SK-N-SH (cell line): ENCODE results near the gene RDH14. TPM values are rescaled to one million over a fixed set of nuclear protein-coding genes. Genes with fewer than 3 reads are reported as not detected.

Experiments
- CTCF ChIA-PET: fragments of 300-600, 350-600 bp; formaldehyde crosslinking; extraction: SDS; loops from one replicate; lab custom pipeline; 2021; lab: Yijun Ruan, JAX
- POLR2A ChIA-PET: fragments of 350-600 bp; sonication (Branson Sonifier 250); formaldehyde crosslinking; extraction: SDS; loops from one replicate; lab custom pipeline; 2020; ENCODE audit warnings: antibody characterized with exemption, inconsistent platforms; lab: Yijun Ruan, JAX
- DNase-seq: peaks from one replicate; pipeline ENCODE4 v3.0.0; 2012
- H2AFZ ChIP-seq: fragments of 200-600 bp; sonication (generic); 2 replicates; pipeline ENCODE4 v1.8.1; 2016; ENCODE audit warnings: antibody characterized with exemption, mild to moderate bottlenecking, low read depth
- H3F3A ChIP-seq: fragments of 200-600 bp; sonication (generic); replicated peaks from 2 replicates; pipeline ENCODE3; 2016; ENCODE audit warnings: antibody characterized with exemption, mild to moderate bottlenecking; ENCODE audit not compliant: insufficient read depth
- H3K27ac ChIP-seq, 2 experiments: fragments of 200-500 bp in 1 of 2; fragments of 200-600 bp in 1 of 2; sonication (Bioruptor generic) in 1 of 2; sonication (generic), shearing (Covaris generic) in 1 of 2; 2 replicates each; pipeline versions ENCODE4 v1.5.1 to v1.6.1; 2014 to 2016; ENCODE audit warnings: low read depth in 2 of 2, inconsistent platforms in 1 of 2, low read length in 1 of 2, mild to moderate bottlenecking in 1 of 2, mixed read lengths in 1 of 2
- H3K27me3 ChIP-seq: fragments of 200-600 bp; sonication (generic), shearing (Covaris generic); 2 replicates; pipeline ENCODE4 v1.6.1; 2016; ENCODE audit warnings: mixed run types; ENCODE audit not compliant: insufficient read depth
- H3K36me3 ChIP-seq, 2 experiments: fragments of 200-500 bp in 1 of 2; fragments of 200-600 bp in 1 of 2; sonication (Bioruptor generic) in 1 of 2; sonication (generic) in 1 of 2; replicated peaks in 1 of 2; 2 replicates each; pipeline versions ENCODE3 to v1.5.1; 2014 to 2016; ENCODE audit warnings: low read length in 1 of 2, mild to moderate bottlenecking in 1 of 2; ENCODE audit not compliant: insufficient read depth in 2 of 2, control insufficient read depth in 1 of 2
- H3K4me1 ChIP-seq, 2 experiments: fragments of 200-500 bp in 1 of 2; fragments of 200-600 bp in 1 of 2; sonication (Bioruptor generic) in 1 of 2; sonication (generic), shearing (Covaris generic) in 1 of 2; 2 replicates each; pipeline versions ENCODE4 v1.5.1 to v1.6.1; 2014 to 2016; ENCODE audit warnings: low read depth in 1 of 2, low read length in 1 of 2, mixed run types in 1 of 2; ENCODE audit not compliant: insufficient read depth in 2 of 2, control insufficient read depth in 1 of 2
- H3K4me2 ChIP-seq: fragments of 200-600 bp; sonication (generic), shearing (Covaris generic); 2 replicates; pipeline ENCODE4 v1.6.1; 2017; ENCODE audit warnings: mixed run types
- H3K4me3 ChIP-seq, 2 experiments: fragments of 200-500 bp in 1 of 2; fragments of 200-600 bp in 1 of 2; sonication (Bioruptor generic) in 1 of 2; sonication (generic), shearing (Covaris generic) in 1 of 2; 2 replicates each; pipeline versions ENCODE4 v1.5.1 to v1.8.1; 2014 to 2016; ENCODE audit warnings: low read depth in 2 of 2, inconsistent platforms in 1 of 2, low read length in 1 of 2, mild to moderate bottlenecking in 1 of 2, mixed read lengths in 1 of 2, moderate library complexity in 1 of 2
- H3K79me2 ChIP-seq: fragments of 200-600 bp; sonication (generic); 2 replicates; pipeline ENCODE4 v1.8.1; 2017; ENCODE audit warnings: mild to moderate bottlenecking; ENCODE audit not compliant: insufficient read depth
- H3K9ac ChIP-seq: fragments of 200-600 bp; sonication (generic); 2 replicates; pipeline ENCODE4 v1.6.1; 2017; ENCODE audit warnings: mixed run types
- H3K9me2 ChIP-seq: fragments of 200-600 bp; sonication (generic); 2 replicates; pipeline ENCODE4 v1.6.1; 2017; ENCODE audit warnings: mixed run types
- H3K9me3 ChIP-seq: fragments of 200-600 bp; sonication (generic); 2 replicates; pipeline ENCODE4 v1.6.1; 2017; ENCODE audit warnings: mixed run types, mild to moderate bottlenecking, moderate library complexity
- H4K20me1 ChIP-seq: fragments of 200-600 bp; sonication (generic); 2 replicates; pipeline ENCODE4 v1.6.1; 2017; ENCODE audit warnings: mild to moderate bottlenecking, mixed run types; ENCODE audit not compliant: insufficient read depth
- CHD2 ChIP-seq: fragments of 150-350 bp; IDR thresholded peaks from 2 replicates; pipeline ENCODE4 v1.6.1; 2018; ENCODE audit warnings: low read length; ENCODE audit not compliant: partially characterized antibody
- ELF1 ChIP-seq: IDR thresholded peaks from 2 replicates; pipeline ENCODE4 v1.4.0; 2012
- EP300 ChIP-seq, 2 experiments: IDR thresholded peaks; 2 replicates each; pipeline versions ENCODE4 v1.4.0 to v1.6.1; 2012; ENCODE audit warnings: borderline replicate concordance in 1 of 2, low read depth in 1 of 2, low read length in 1 of 2
- EZH2phosphoT487 ChIP-seq: fragments of 200-600 bp; sonication (generic); IDR thresholded peaks from 2 replicates; pipeline ENCODE4 v1.6.1; 2017; ENCODE audit warnings: low read depth, mixed run types, mild to moderate bottlenecking, antibody characterized with exemption, moderate library complexity, borderline replicate concordance
- FOSL2 ChIP-seq: IDR thresholded peaks from 2 replicates; pipeline ENCODE4 v1.4.0; 2012; ENCODE audit warnings: low read depth, mild to moderate bottlenecking, moderate library complexity, borderline replicate concordance
- FOXJ3 ChIP-seq: sonication (generic); formaldehyde crosslinking; IDR thresholded peaks from 2 replicates; pipeline ENCODE4 v1.5.1; 2020; ENCODE audit warnings: mild to moderate bottlenecking, missing genetic modification reagents
- FOXM1 ChIP-seq: IDR thresholded peaks from 2 replicates; pipeline ENCODE4 v1.4.0; 2012; ENCODE audit warnings: low read depth, mild to moderate bottlenecking
- GATA2 ChIP-seq: sonication (generic); formaldehyde crosslinking; IDR thresholded peaks from 2 replicates; pipeline ENCODE4 v1.5.0; 2020; ENCODE audit warnings: mild to moderate bottlenecking, missing genetic modification reagents
- MXI1 ChIP-seq: IDR thresholded peaks from 2 replicates; pipeline ENCODE4 v1.6.1; 2012; ENCODE audit warnings: mild to moderate bottlenecking, low read depth, low read length, improper control_type of control experiment
- NFIC ChIP-seq: IDR thresholded peaks from 2 replicates; pipeline ENCODE4 v1.4.0; 2012; ENCODE audit warnings: borderline replicate concordance
- NRF1 ChIP-seq: IDR thresholded peaks from 2 replicates; pipeline ENCODE4 v1.6.1; 2012; ENCODE audit warnings: low read depth, mild to moderate bottlenecking, low read length
- POLR2AphosphoS5 ChIP-seq: IDR thresholded peaks from 2 replicates; pipeline ENCODE4 v1.6.1; 2012; ENCODE audit warnings: low read depth, low read length
- RAD21 ChIP-seq: IDR thresholded peaks from 2 replicates; pipeline ENCODE4 v1.6.1; 2012; ENCODE audit warnings: mild to moderate bottlenecking, low read length
- RFX5 ChIP-seq: IDR thresholded peaks from 2 replicates; pipeline ENCODE4 v1.6.1; 2012; ENCODE audit warnings: mild to moderate bottlenecking, improper control_type of control experiment, low read length
- SMC3 ChIP-seq: IDR thresholded peaks from 2 replicates; pipeline ENCODE4 v1.6.1; 2012; ENCODE audit warnings: low read depth, low read length, improper control_type of control experiment
- TAF1 ChIP-seq: IDR thresholded peaks from 2 replicates; pipeline ENCODE4 v1.6.1; 2012; ENCODE audit warnings: low read depth, mild to moderate bottlenecking, low read length, moderate library complexity, borderline replicate concordance
- TCF12 ChIP-seq: IDR thresholded peaks from 2 replicates; pipeline ENCODE4 v1.4.0; 2012
- TEAD4 ChIP-seq: IDR thresholded peaks from 2 replicates; pipeline ENCODE4 v1.4.0; 2012; ENCODE audit warnings: mild to moderate bottlenecking, borderline replicate concordance; ENCODE audit not compliant: insufficient read depth
- YY1 ChIP-seq: IDR thresholded peaks from 2 replicates; pipeline ENCODE4 v1.4.0; 2012; ENCODE audit warnings: low read depth, mild to moderate bottlenecking
- WGBS: methylation state at CpG from one replicate; pipeline ENCODE4 v1.1.6; 2017; ENCODE audit warnings: low lambda C conversion rate; 5-methylcytosine and 5-hydroxymethylcytosine counted together
- polyA plus RNA-seq, 3 experiments: library from polyadenylated mRNA; depleted of rRNA; stranded (reverse); fragments of >200 nt; gene quantifications; 2 replicates each; pipeline ENCODE4 v1.2.3, GENCODE V29; 2012
- TF ChIP-seq, protein P1 (sequence below): fragments of 150-350 bp; IDR thresholded peaks from 2 replicates; pipeline ENCODE4 v1.6.1; 2016; ENCODE audit warnings: mild to moderate bottlenecking, low read depth, low read length
- TF ChIP-seq, protein P2 (sequence below): fragments of 150-350 bp; IDR thresholded peaks from 2 replicates; pipeline ENCODE4 v1.6.1; 2017; ENCODE audit warnings: antibody characterized with exemption, low read length, low read depth, borderline replicate concordance
- TF ChIP-seq, protein P3 (sequence below): IDR thresholded peaks from 2 replicates; pipeline ENCODE4 v1.4.0; 2012; ENCODE audit warnings: low read depth, borderline replicate concordance
- TF ChIP-seq, protein P4 (sequence below): IDR thresholded peaks from 2 replicates; pipeline ENCODE4 v1.4.0; 2012; ENCODE audit warnings: low read depth

Gene RDH14
- polyA plus RNA-seq, 1 of the 3 experiments (the other 2 are of a cell fraction), result 20.2 TPM

DNA sequence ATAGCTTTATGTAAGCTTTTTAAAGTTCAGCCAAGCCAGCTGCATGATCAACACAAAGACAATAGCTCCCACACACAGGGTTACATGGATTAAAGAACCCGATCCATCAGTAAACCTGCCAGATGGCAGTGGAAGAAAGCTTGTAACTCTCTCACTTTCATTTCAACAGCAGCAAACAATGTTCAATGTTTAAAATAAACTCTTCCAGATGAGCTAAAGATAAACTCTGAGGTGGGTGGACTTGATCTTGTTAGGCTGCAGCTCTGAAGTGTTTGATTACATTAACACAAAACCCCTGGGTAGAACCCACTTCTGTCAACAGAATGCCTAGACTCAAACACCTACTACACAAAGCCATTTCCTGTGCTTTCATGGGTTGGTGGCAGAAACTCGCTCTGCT is 13.9 kb downstream of the RDH14 start:
- DNase-seq, result no peak
- POLR2A ChIA-PET, result no interaction called here
- WGBS, result 91% methylated on average over 2 of the region's 2 CpGs

DNA sequence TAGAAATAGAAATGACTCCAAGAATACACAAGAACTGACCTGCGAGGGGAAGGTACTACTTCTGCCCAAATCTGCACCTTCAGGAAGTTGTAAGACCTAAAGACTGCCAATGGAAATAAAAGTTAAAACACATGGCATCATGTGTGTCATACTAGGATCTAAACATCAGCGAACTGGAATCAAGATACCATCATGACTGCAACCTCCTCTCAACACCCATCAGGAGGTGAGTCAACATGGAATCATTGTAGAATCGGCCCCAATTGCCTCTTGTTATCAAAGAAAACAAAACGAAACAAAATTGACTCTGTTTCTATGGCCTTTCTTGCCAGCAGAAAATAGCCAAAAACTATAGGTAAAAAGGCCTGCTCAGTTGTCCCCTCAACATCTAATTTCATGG is 15.1 kb downstream of the RDH14 start:
- Histone ChIP-seq H3K4me1 (peaks cover 0 to 29% of the 10 kb centered on the region in 2 experiments; a peak in 3 of 4 replicates), H3K9me3 (no peaks in the 10 kb centered on the region), H3K4me2 (0 out of 2 replicates have a peak overlapping the region, but pooled peaks have one; percentile 16), H3F3A (peaks cover 23% of the 10 kb centered on the region), H3K9me2 (no peaks in the 10 kb centered on the region), H3K4me3 (no peak overlapping the region), H3K79me2 (0 out of 2 replicates have a peak, but pooled peaks cover under 1% of the 10 kb centered on the region), H3K27ac (peak overlapping the region in 1 of 2 experiments; percentile 64; a peak in 2 of 4 replicates), H4K20me1 (no peaks in the 10 kb centered on the region), H2AFZ (no peak overlapping the region; the same call in 1 of the 2 replicates), H3K36me3 (peaks cover 0 to 3% of the 10 kb centered on the region in 2 experiments), H3K9ac (0 out of 2 replicates have a peak overlapping the region, but pooled peaks have one; percentile 10), H3K27me3 (no peaks in the 10 kb centered on the region)
- no peak for DNase-seq
- 27% methylated on average over 4 of the region's 4 CpGs for WGBS
- ChIA-PET POLR2A (no interaction called here), CTCF (interaction anchor here (1.1 to 1.7 kb wide), 3 partner anchors 9 to 25 kb away, joined by 4 to 12 read pairs (median 5); no protein-coding TSS in a partner anchor)
- TF ChIP-seq GATA2 (CRISPR knock-in tag) (no peak), POLR2AphosphoS5 (no peak), TEAD4 (no peak), TCF12 (peak; percentile 75), NRF1 (no peak), TAF1 (no peak), EZH2phosphoT487 (no peak), RAD21 (no peak), NFIC (peak; percentile 57; the same call in 1 of the 2 replicates), RFX5 (no peak), YY1 (no peak), SMC3 (no peak), MXI1 (no peak), FOXJ3 (CRISPR knock-in tag) (no peak), ELF1 (no peak), EP300 (IDR thresholded peaks at IDR 0.05; ENCODE audit: borderline replicate concordance in 1 of 2, low read depth in 1 of 2, low read length in 1 of 2) (peak in 1 of 2 experiments; percentile 60; a peak in 1 of 4 replicates)
- TF ChIP-seq, protein P1, sequence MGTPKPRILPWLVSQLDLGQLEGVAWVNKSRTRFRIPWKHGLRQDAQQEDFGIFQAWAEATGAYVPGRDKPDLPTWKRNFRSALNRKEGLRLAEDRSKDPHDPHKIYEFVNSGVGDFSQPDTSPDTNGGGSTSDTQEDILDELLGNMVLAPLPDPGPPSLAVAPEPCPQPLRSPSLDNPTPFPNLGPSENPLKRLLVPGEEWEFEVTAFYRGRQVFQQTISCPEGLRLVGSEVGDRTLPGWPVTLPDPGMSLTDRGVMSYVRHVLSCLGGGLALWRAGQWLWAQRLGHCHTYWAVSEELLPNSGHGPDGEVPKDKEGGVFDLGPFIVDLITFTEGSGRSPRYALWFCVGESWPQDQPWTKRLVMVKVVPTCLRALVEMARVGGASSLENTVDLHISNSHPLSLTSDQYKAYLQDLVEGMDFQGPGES, result no peak
- TF ChIP-seq, protein P2, sequence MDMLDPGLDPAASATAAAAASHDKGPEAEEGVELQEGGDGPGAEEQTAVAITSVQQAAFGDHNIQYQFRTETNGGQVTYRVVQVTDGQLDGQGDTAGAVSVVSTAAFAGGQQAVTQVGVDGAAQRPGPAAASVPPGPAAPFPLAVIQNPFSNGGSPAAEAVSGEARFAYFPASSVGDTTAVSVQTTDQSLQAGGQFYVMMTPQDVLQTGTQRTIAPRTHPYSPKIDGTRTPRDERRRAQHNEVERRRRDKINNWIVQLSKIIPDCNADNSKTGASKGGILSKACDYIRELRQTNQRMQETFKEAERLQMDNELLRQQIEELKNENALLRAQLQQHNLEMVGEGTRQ, result no peak
- TF ChIP-seq, protein P3, sequence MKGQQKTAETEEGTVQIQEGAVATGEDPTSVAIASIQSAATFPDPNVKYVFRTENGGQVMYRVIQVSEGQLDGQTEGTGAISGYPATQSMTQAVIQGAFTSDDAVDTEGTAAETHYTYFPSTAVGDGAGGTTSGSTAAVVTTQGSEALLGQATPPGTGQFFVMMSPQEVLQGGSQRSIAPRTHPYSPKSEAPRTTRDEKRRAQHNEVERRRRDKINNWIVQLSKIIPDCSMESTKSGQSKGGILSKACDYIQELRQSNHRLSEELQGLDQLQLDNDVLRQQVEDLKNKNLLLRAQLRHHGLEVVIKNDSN, result no peak
- TF ChIP-seq, protein P4, sequence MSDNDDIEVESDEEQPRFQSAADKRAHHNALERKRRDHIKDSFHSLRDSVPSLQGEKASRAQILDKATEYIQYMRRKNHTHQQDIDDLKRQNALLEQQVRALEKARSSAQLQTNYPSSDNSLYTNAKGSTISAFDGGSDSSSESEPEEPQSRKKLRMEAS, result peak; percentile 57; the same call in 1 of the 2 replicates

More for the DNA sequence above, 13.9 kb downstream of the RDH14 start:
- H4K20me1 ChIP-seq, result no peaks in the 10 kb centered on the region
- H3K9me2 ChIP-seq, result no peaks in the 10 kb centered on the region
- peaks cover 9% of the 10 kb centered on the region; the same call in 1 of the 2 replicates for H3K79me2 ChIP-seq
- H3K27me3 ChIP-seq, result no peaks in the 10 kb centered on the region
- CTCF ChIA-PET, result interaction anchor here (0.6 to 1.8 kb wide), 7 partner anchors 9 to 27 kb away, joined by 3 to 6 read pairs (median 4); no protein-coding TSS in a partner anchor
- H3K4me3 ChIP-seq, result no peak overlapping the region
- H3K9ac ChIP-seq, result 0 out of 2 replicates have a peak overlapping the region, but pooled peaks have one; percentile 12
- H3K4me1 ChIP-seq, result peaks cover 2 to 37% of the 10 kb centered on the region in 2 experiments; a peak in 3 of 4 replicates
- H3K4me2 ChIP-seq, result no peak overlapping the region; the same call in 1 of the 2 replicates
- H3F3A ChIP-seq, result peaks cover 28% of the 10 kb centered on the region
- H3K36me3 ChIP-seq, result peaks cover 0 to 12% of the 10 kb centered on the region in 2 experiments
- peak overlapping the region; percentile 22 to 64; a peak in 2 of 4 replicates for H3K27ac ChIP-seq
- no peaks in the 10 kb centered on the region for H3K9me3 ChIP-seq
- H2AFZ ChIP-seq, result peak overlapping the region; percentile 20
- TF ChIP-seq TAF1 (no peak), FOSL2 (no peak), FOXM1 (no peak), EP300 (IDR thresholded peaks at IDR 0.05; ENCODE audit: borderline replicate concordance in 1 of 2, low read depth in 1 of 2, low read length in 1 of 2) (no peak), EZH2phosphoT487 (no peak), CHD2 (no peak)
- TF ChIP-seq, protein P2, result no peak
